ENCODE results near the gene PLXNB3.

The PLXNB3 gene

GRCh38 chrX:153761863-153762262 lies 2.2 kb upstream of the PLXNB3 start:
- TF ChIP-seq POLR2A (IDR thresholded peaks at IDR 0.05; ENCODE audit: low read depth, low read length): no peak
- DNase-seq (ENCODE audit: insufficient read length, low spot score) (no peak), FAIRE-seq (no peak)

- no peak for TF ChIP-seq POLR2A (IDR thresholded peaks at IDR 0.05; ENCODE audit: low read depth, low read length)
- no peak for DNase-seq (ENCODE audit: insufficient read length, low spot score)
- no peak for FAIRE-seq
Observed at GRCh38 chrX:153762626-153763173, 1.3 kb upstream of the PLXNB3 start.

- no peak for TF ChIP-seq POLR2A (IDR thresholded peaks at IDR 0.05; ENCODE audit: low read depth, low read length)
- DNase-seq (ENCODE audit: insufficient read length, low spot score) (no peak), FAIRE-seq (no peak)
Observed at GRCh38 chrX:153763298-153763932, 634 bp upstream of the PLXNB3 start.

- DNase-seq (ENCODE audit: insufficient read length, low spot score) (no peak), FAIRE-seq (no peak)
- TF ChIP-seq POLR2A (IDR thresholded peaks at IDR 0.05; ENCODE audit: low read depth, low read length): no peak
Observed at GRCh38 chrX:153764786-153765137, 713 bp downstream of the PLXNB3 start.

- FAIRE-seq: no peak
- no peak for DNase-seq (ENCODE audit: insufficient read length, low spot score)
- TF ChIP-seq POLR2A (IDR thresholded peaks at IDR 0.05; ENCODE audit: low read depth, low read length): no peak; the same call in 1 of the 2 replicates
Observed at GRCh38 chrX:153765138-153766079, 1.4 kb downstream of the PLXNB3 start.

GRCh38 chrX:153766098-153766817 lies 2.2 kb downstream of the PLXNB3 start:
- peak; percentile 44; the same call in 1 of the 2 replicates for TF ChIP-seq POLR2A (IDR thresholded peaks at IDR 0.05; ENCODE audit: low read depth, low read length)
- FAIRE-seq: peak; percentile 64
- DNase-seq (ENCODE audit: insufficient read length, low spot score): peak; percentile 89

- FAIRE-seq: no peak
- TF ChIP-seq POLR2A (IDR thresholded peaks at IDR 0.05; ENCODE audit: low read depth, low read length): no peak
Observed at GRCh38 chrX:153766871-153767673, 3.0 kb downstream of the PLXNB3 start.

GRCh38 chrX:153767674-153768055 lies 3.6 kb downstream of the PLXNB3 start:
- FAIRE-seq (no peak), DNase-seq (ENCODE audit: insufficient read length, low spot score) (no peak)
- no peak for TF ChIP-seq POLR2A (IDR thresholded peaks at IDR 0.05; ENCODE audit: low read depth, low read length)

More at GRCh38 chrX:153766871-153767673, 3.0 kb downstream of the PLXNB3 start:
- no peak for DNase-seq (ENCODE audit: insufficient read length, low spot score)

- FAIRE-seq: no peak
- no peak for TF ChIP-seq POLR2A (IDR thresholded peaks at IDR 0.05; ENCODE audit: low read depth, low read length)
Observed at GRCh38 chrX:153768311-153769157, 4.5 kb downstream of the PLXNB3 start.

GRCh38 chrX:153769158-153769864 lies 5.3 kb downstream of the PLXNB3 start:
- no peak for DNase-seq (ENCODE audit: insufficient read length, low spot score)
- FAIRE-seq: no peak

More at GRCh38 chrX:153768311-153769157, 4.5 kb downstream of the PLXNB3 start:
- no peak for DNase-seq (ENCODE audit: insufficient read length, low spot score)

GRCh38 chrX:153769865-153770600 lies 6.0 kb downstream of the PLXNB3 start:
- FAIRE-seq: no peak
- DNase-seq (ENCODE audit: insufficient read length, low spot score): no peak

More at GRCh38 chrX:153769158-153769864, 5.3 kb downstream of the PLXNB3 start:
- TF ChIP-seq POLR2A (IDR thresholded peaks at IDR 0.05; ENCODE audit: low read depth, low read length): no peak

More at GRCh38 chrX:153769865-153770600, 6.0 kb downstream of the PLXNB3 start:
- no peak for TF ChIP-seq POLR2A (IDR thresholded peaks at IDR 0.05; ENCODE audit: low read depth, low read length)
